HEK293 (cell line): Measurements from ENCODE around the gene ISM1.

ENCODE experiments used
- CTCF ChIA-PET: fragments of 350-600 bp; formaldehyde crosslinking; extraction: SDS; loops from one replicate; lab custom pipeline; 2021; ENCODE audit warnings: antibody characterized with exemption; lab: Yijun Ruan, JAX
- POLR2A ChIA-PET: fragments of 300-600 bp; formaldehyde crosslinking; extraction: SDS; loops from one replicate; lab custom pipeline; 2020; ENCODE audit warnings: antibody characterized with exemption, inconsistent platforms; lab: Yijun Ruan, JAX
- H3K27ac ChIP-seq: fragments of 200-500 bp; sonication (Bioruptor generic); 2 replicates; pipeline ENCODE4 v1.5.1; 2014; ENCODE audit warnings: low read depth, low read length, control low read depth, inconsistent platforms; ENCODE audit errors: extremely low read depth
- H3K36me3 ChIP-seq, 2 experiments: fragments of 200-500 bp in 1 of 2; sonication (Bioruptor generic) in 1 of 2; 1 replicate in 1 of 2; 2 replicates in 1 of 2; pipeline ENCODE4 v1.5.1; 2014 to 2017; ENCODE audit warnings: inconsistent platforms in 2 of 2, low read length in 2 of 2; ENCODE audit not compliant: control insufficient read depth in 2 of 2, insufficient read depth in 1 of 2
- H3K4me1 ChIP-seq: fragments of 200-500 bp; sonication (Bioruptor generic); 2 replicates; pipeline ENCODE4 v1.5.1; 2014; ENCODE audit warnings: mild to moderate bottlenecking, low read length, inconsistent platforms; ENCODE audit not compliant: control insufficient read depth, insufficient read depth
- H3K4me3 ChIP-seq: 2 replicates; pipeline ENCODE4 v1.5.1; 2011; ENCODE audit warnings: low read depth, mild to moderate bottlenecking, control low read depth, low read length, moderate library complexity
- H3K9me3 ChIP-seq: fragments of 200-500 bp; sonication (Bioruptor generic); 2 replicates; pipeline ENCODE4 v1.5.1; 2014; ENCODE audit warnings: low read depth, low read length, inconsistent platforms; ENCODE audit not compliant: control insufficient read depth, insufficient read depth
- GLIS2 ChIP-seq: fragments of 450-650 bp; formaldehyde crosslinking; IDR thresholded peaks from 2 replicates; pipeline ENCODE4 v1.5.1; 2016; ENCODE audit warnings: missing biosample characterization, missing genetic modification characterization
- HOXA7 ChIP-seq: sonication (generic); formaldehyde crosslinking; IDR thresholded peaks from 2 replicates; pipeline ENCODE4 v1.8.1; 2022; ENCODE audit warnings: missing genetic modification reagents, borderline replicate concordance
- KLF9 ChIP-seq: fragments of 450-650 bp; formaldehyde crosslinking; IDR thresholded peaks from 2 replicates; pipeline ENCODE4 v1.5.1; 2016; ENCODE audit warnings: missing biosample characterization, missing genetic modification characterization, low read depth
- PRDM1 ChIP-seq: fragments of 450-650 bp; formaldehyde crosslinking; IDR thresholded peaks from 2 replicates; pipeline ENCODE4; 2016; ENCODE audit warnings: missing biosample characterization, missing genetic modification characterization
- TSHZ1 ChIP-seq: fragments of 450-650 bp; formaldehyde crosslinking; IDR thresholded peaks from 2 replicates; pipeline ENCODE4 v1.5.1; 2016; ENCODE audit warnings: missing biosample characterization, missing genetic modification characterization, borderline replicate concordance
- WT1 ChIP-seq: fragments of 450-650 bp; formaldehyde crosslinking; IDR thresholded peaks from 2 replicates; pipeline ENCODE4 v1.5.1; 2016; ENCODE audit warnings: missing biosample characterization, missing genetic modification characterization
- YY2 ChIP-seq: fragments of 450-650 bp; formaldehyde crosslinking; IDR thresholded peaks from 2 replicates; pipeline ENCODE4 v1.5.1; 2016; ENCODE audit warnings: missing biosample characterization, missing genetic modification characterization
- ZBTB49 ChIP-seq: fragments of 450-650 bp; formaldehyde crosslinking; IDR thresholded peaks from 2 replicates; pipeline ENCODE4 v1.5.1; 2016; ENCODE audit warnings: missing biosample characterization, missing genetic modification characterization, low read depth
- ZNF138 ChIP-seq: fragments of 450-650 bp; formaldehyde crosslinking; IDR thresholded peaks from 2 replicates; pipeline ENCODE4 v1.5.1; 2016; ENCODE audit warnings: missing biosample characterization, missing genetic modification characterization, borderline replicate concordance
- ZNF184 ChIP-seq: fragments of 450-650 bp; IDR thresholded peaks from 2 replicates; pipeline ENCODE4 v1.5.1; 2018; ENCODE audit warnings: missing biosample characterization, mild to moderate bottlenecking, missing genetic modification characterization
- ZNF24 ChIP-seq: fragments of 450-650 bp; formaldehyde crosslinking; IDR thresholded peaks from 2 replicates; pipeline ENCODE4 v1.5.1; 2016; ENCODE audit warnings: missing biosample characterization, missing genetic modification characterization
- ZNF280D ChIP-seq: fragments of 450-650 bp; formaldehyde crosslinking; IDR thresholded peaks from 2 replicates; pipeline ENCODE4 v1.5.1; 2016; ENCODE audit warnings: missing biosample characterization, missing genetic modification characterization
- ZNF311 ChIP-seq: fragments of 450-650 bp; formaldehyde crosslinking; IDR thresholded peaks from 2 replicates; pipeline ENCODE4 v1.5.1; 2017; ENCODE audit warnings: missing biosample characterization, missing genetic modification characterization, borderline replicate concordance
- ZNF366 ChIP-seq: fragments of 450-650 bp; formaldehyde crosslinking; conservative IDR thresholded peaks from 2 replicates; pipeline ENCODE4 v1.5.1; 2016; ENCODE audit warnings: missing biosample characterization, missing genetic modification characterization
- ZNF37A ChIP-seq: fragments of 450-650 bp; IDR thresholded peaks from 2 replicates; pipeline ENCODE4 v1.5.1; 2018; ENCODE audit warnings: missing biosample characterization, missing genetic modification characterization
- ZNF394 ChIP-seq: fragments of 450-650 bp; formaldehyde crosslinking; IDR thresholded peaks from 2 replicates; pipeline ENCODE4 v1.5.1; 2016; ENCODE audit warnings: missing biosample characterization, missing genetic modification characterization, mild to moderate bottlenecking, moderate library complexity, borderline replicate concordance
- ZNF426 ChIP-seq: fragments of 450-650 bp; formaldehyde crosslinking; IDR thresholded peaks from 2 replicates; pipeline ENCODE4 v1.5.1; 2017; ENCODE audit warnings: missing biosample characterization, missing genetic modification characterization, mild to moderate bottlenecking, inconsistent platforms, moderate library complexity
- ZNF549 ChIP-seq: fragments of 450-650 bp; IDR thresholded peaks from 2 replicates; pipeline ENCODE4 v1.5.1; 2018; ENCODE audit warnings: missing biosample characterization, missing genetic modification characterization, mild to moderate bottlenecking, inconsistent platforms, moderate library complexity
- ZNF600 ChIP-seq: fragments of 450-650 bp; formaldehyde crosslinking; IDR thresholded peaks from 2 replicates; pipeline ENCODE4 v1.5.1; 2016; ENCODE audit warnings: missing biosample characterization, missing genetic modification characterization
- ZNF658 ChIP-seq: fragments of 450-650 bp; formaldehyde crosslinking; IDR thresholded peaks from 2 replicates; pipeline ENCODE4; 2016; ENCODE audit warnings: missing biosample characterization, missing genetic modification characterization
- ZNF785 ChIP-seq: fragments of 450-650 bp; formaldehyde crosslinking; IDR thresholded peaks from 2 replicates; pipeline ENCODE4 v1.5.1; 2016; ENCODE audit warnings: missing biosample characterization, missing genetic modification characterization

ISM1 gene

GRCh38 chr20:13317439-13317838 lies 96.4 kb downstream of the ISM1 start:
- no peaks in the 10 kb centered on the region for H3K4me1 ChIP-seq
- H3K36me3 ChIP-seq: no peaks in the 10 kb centered on the region
- ChIA-PET CTCF (interaction anchor here (0.6 to 1.2 kb wide), 2 partner anchors 198 to 229 kb away, joined by 3 read pairs; no protein-coding TSS in a partner anchor), POLR2A (no interaction called here)
- no peak overlapping the region for H3K27ac ChIP-seq
- H3K9me3 ChIP-seq: no peaks in the 10 kb centered on the region
- H3K4me3 ChIP-seq: no peak overlapping the region
- TF ChIP-seq GLIS2 (tag by site-specific recombination): no peak

GRCh38 chr20:13318871-13319521 lies 97.9 kb downstream of the ISM1 start:
- no peaks in the 10 kb centered on the region for H3K9me3 ChIP-seq
- no peaks in the 10 kb centered on the region for H3K36me3 ChIP-seq
- POLR2A ChIA-PET: no interaction called here
- CTCF ChIA-PET: interaction anchor here (1.9 kb wide), 1 partner anchor 16 kb away, joined by 9 read pairs; no protein-coding TSS in a partner anchor
- H3K27ac ChIP-seq: no peak overlapping the region
- TF ChIP-seq HOXA7 (CRISPR knock-in tag) (no peak), ZNF366 (tag by site-specific recombination) (no peak), ZNF184 (no peak), ZNF37A (no peak), ZNF311 (tag by site-specific recombination) (no peak), ZNF549 (tag by site-specific recombination) (no peak), ZBTB49 (no peak), ZNF394 (tag by site-specific recombination) (no peak), ZNF600 (tag by site-specific recombination) (no peak), ZNF138 (tag by site-specific recombination) (no peak), ZNF785 (tag by site-specific recombination) (no peak), PRDM1 (tag by site-specific recombination) (no peak), TSHZ1 (no peak), YY2 (tag by site-specific recombination) (no peak), WT1 (no peak), ZNF658 (tag by site-specific recombination) (no peak), KLF9 (tag by site-specific recombination) (no peak), ZNF280D (tag by site-specific recombination) (no peak), ZNF24 (tag by site-specific recombination) (no peak), ZNF426 (tag by site-specific recombination) (no peak)
- no peaks in the 10 kb centered on the region for H3K4me1 ChIP-seq
- no peak overlapping the region for H3K4me3 ChIP-seq
